GM23248 (cell line): ENCODE measurements around the gene KRTAP5-9. TPM values are rescaled to one million over a fixed set of nuclear protein-coding genes. Genes with fewer than 3 reads are reported as not detected.

ENCODE experiments used
- DNase-seq: peaks from one replicate; pipeline ENCODE4 v3.0.0-alpha.2; 2015
- H2AFZ ChIP-seq: fragments of 200-600 bp; sonication (generic); 2 replicates; pipeline ENCODE4 v1.6.1; 2016; ENCODE audit warnings: antibody characterized with exemption
- H3F3A ChIP-seq: fragments of 200-600 bp; sonication (generic); 2 replicates; pipeline ENCODE4 v1.6.1; 2016; ENCODE audit warnings: mild to moderate bottlenecking, antibody characterized with exemption, mixed run types; ENCODE audit not compliant: insufficient read depth
- H3K27ac ChIP-seq: fragments of 200-600 bp; sonication (generic); 2 replicates; pipeline ENCODE4 v1.5.1; 2016; ENCODE audit warnings: mild to moderate bottlenecking
- H3K27me3 ChIP-seq: fragments of 200-600 bp; sonication (generic); replicated peaks from 2 replicates; pipeline ENCODE4 v1.6.1; 2016; ENCODE audit warnings: mild to moderate bottlenecking; ENCODE audit not compliant: insufficient read depth
- H3K36me3 ChIP-seq: fragments of 200-600 bp; sonication (generic); 2 replicates; pipeline ENCODE4 v1.6.1; 2016; ENCODE audit warnings: low read depth, mild to moderate bottlenecking
- H3K4me1 ChIP-seq: fragments of 200-600 bp; sonication (generic); 2 replicates; pipeline ENCODE4 v1.6.1; 2016; ENCODE audit warnings: mild to moderate bottlenecking; ENCODE audit not compliant: insufficient read depth
- H3K4me2 ChIP-seq: fragments of 200-600 bp; sonication (generic); one replicate; pipeline ENCODE4 v1.6.1; 2016; ENCODE audit warnings: mild to moderate bottlenecking; ENCODE audit not compliant: unreplicated experiment
- H3K4me3 ChIP-seq: fragments of 200-600 bp; sonication (generic); 2 replicates; pipeline ENCODE4 v1.5.1; 2016; ENCODE audit warnings: mild to moderate bottlenecking
- H3K79me2 ChIP-seq: fragments of 200-600 bp; sonication (generic); 2 replicates; pipeline ENCODE4 v1.6.1; 2016; ENCODE audit warnings: mild to moderate bottlenecking; ENCODE audit not compliant: insufficient read depth
- H3K9ac ChIP-seq: fragments of 200-600 bp; sonication (generic); 2 replicates; pipeline ENCODE4 v1.6.1; 2016; ENCODE audit warnings: mild to moderate bottlenecking
- H3K9me2 ChIP-seq: fragments of 200-600 bp; sonication (generic); 2 replicates; pipeline ENCODE4 v1.6.1; 2016; ENCODE audit warnings: mixed run types, mild to moderate bottlenecking, moderate library complexity; ENCODE audit not compliant: insufficient read depth
- H3K9me3 ChIP-seq: fragments of 200-600 bp; sonication (generic); one replicate; pipeline ENCODE4 v1.6.1; 2017; ENCODE audit warnings: low read depth
- H4K20me1 ChIP-seq: fragments of 200-600 bp; sonication (generic); 2 replicates; pipeline ENCODE4 v1.6.0; 2016; ENCODE audit not compliant: insufficient read depth
- EZH2 ChIP-seq: fragments of 200-600 bp; sonication (generic); IDR thresholded peaks from 2 replicates; pipeline ENCODE4 v1.6.1; 2018; ENCODE audit warnings: antibody characterized with exemption, mild to moderate bottlenecking; ENCODE audit not compliant: insufficient read depth, poor library complexity, severe bottlenecking
- EZH2phosphoT487 ChIP-seq: fragments of 200-600 bp; sonication (generic); IDR thresholded peaks from 2 replicates; pipeline ENCODE4 v1.6.1; 2018; ENCODE audit warnings: antibody characterized with exemption, moderate library complexity, mild to moderate bottlenecking, low read depth; ENCODE audit not compliant: insufficient read depth
- WGBS, 2 experiments: methylation state at CpG; one replicate each; pipeline ENCODE4 v1.1.6; 2015 to 2017; ENCODE audit warnings: low lambda C conversion rate in 2 of 2, low coverage in 1 of 2; ENCODE audit errors: missing lambda C conversion rate in 2 of 2; 5-methylcytosine and 5-hydroxymethylcytosine counted together
- in situ Hi-C: fragments of 300-500 bp; cut with MboI; formaldehyde crosslinking; loops from 2 replicates; pipeline ENCODE4 v1.15.0; 2020
- polyA plus RNA-seq: library from polyadenylated mRNA; unstranded; fragments of >200 nt; fragmentation: Nextera tagmentation; extraction: Ambion mirVana; gene quantifications from 2 replicates; pipeline ENCODE4 v1.2.1, GENCODE V29; 2016
- total RNA-seq: library from RNA; depleted of rRNA; stranded (reverse); fragments of >200 nt; shearing (Covaris generic); gene quantifications from 2 replicates; pipeline ENCODE4 v1.2.3, GENCODE V29; 2014; rRNA removed

Gene KRTAP5-9, protein sequence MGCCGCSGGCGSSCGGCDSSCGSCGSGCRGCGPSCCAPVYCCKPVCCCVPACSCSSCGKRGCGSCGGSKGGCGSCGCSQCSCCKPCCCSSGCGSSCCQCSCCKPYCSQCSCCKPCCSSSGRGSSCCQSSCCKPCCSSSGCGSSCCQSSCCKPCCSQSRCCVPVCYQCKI
- not detected in 2 replicates for total RNA-seq
- polyA plus RNA-seq = not detected in 2 replicates

DNA sequence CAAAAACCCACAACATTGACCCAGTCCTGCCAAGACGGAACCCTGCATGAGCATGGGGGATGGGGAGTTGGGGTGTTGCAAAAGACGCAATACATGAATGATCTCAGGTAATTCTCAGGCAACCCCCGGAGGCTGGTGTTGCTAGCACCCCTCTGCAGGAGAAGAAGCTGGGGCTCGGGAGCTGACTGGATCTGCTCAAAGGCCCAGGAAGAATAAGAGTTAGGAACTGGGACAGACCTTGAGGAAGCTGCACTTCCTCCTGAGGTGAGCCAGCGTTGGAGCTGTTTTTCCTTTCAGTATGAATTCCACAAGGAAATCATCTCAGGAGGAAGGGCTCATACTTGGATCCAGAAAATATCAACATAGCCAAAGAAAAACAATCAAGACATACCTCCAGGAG is at the start of gene KRTAP5-9:
Gene KRTAP5-9, plus strand, starts transcription at position 301 of the 400 bp plus-strand sequence. CDS start 238 bp downstream, outside the sequence.
- Histone ChIP-seq H3K27ac (no peak within 1 kb of the TSS), H3K9me2 (no peaks in the 10 kb centered on the region), H3K4me2 (no peak within 1 kb of the TSS), H3K36me3 (no peaks in the 10 kb centered on the region), H3K4me1 (no peaks in the 10 kb centered on the region), H3K27me3 (peaks cover 5% of the 10 kb centered on the region; the same call in 1 of the 2 replicates), H3F3A (no peaks in the 10 kb centered on the region), H3K9me3 (no peaks in the 10 kb centered on the region), H3K9ac (no peak within 1 kb of the TSS), H2AFZ (no peak within 1 kb of the TSS), H4K20me1 (no peaks in the 10 kb centered on the region), H3K4me3 (no peak within 1 kb of the TSS), H3K79me2 (no peaks in the 10 kb centered on the region)
- no peak for DNase-seq
- TF ChIP-seq EZH2 (no peak), EZH2phosphoT487 (no peak)
- WGBS, 2 experiments = 47 to 57% methylated on average over 5 of the region's 5 CpGs
- in situ Hi-C loops = no loop called here

DNA sequence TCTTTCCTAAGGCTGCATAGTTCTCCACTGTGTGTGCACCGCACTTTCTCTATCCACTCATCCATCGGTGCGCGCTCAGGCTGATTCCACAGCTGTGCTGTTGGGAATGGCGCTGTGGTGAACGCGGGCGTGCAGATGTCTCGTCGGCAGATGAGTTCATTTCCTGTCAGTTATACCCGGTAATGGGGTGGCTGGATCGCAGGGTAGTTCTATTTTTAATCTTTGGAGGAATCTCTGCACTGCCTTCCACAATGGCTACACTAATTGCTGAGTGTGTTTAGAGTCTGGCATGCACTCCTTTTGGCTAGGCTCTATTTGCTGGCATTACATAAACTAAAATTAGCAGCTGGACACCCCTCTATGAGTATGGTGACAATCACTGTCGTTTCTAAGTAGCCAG is 49.1 kb upstream of the KRTAP5-9 start:
- H3K4me3 ChIP-seq = no peak overlapping the region
- DNase-seq = no peak
- no peak for TF ChIP-seq EZH2phosphoT487
- no peak for TF ChIP-seq EZH2
- 91 to 93% methylated on average over 13 of the region's 13 CpGs for WGBS, 2 experiments
- H2AFZ ChIP-seq = no peak overlapping the region
- H3K9me2 ChIP-seq = no peaks in the 10 kb centered on the region
- H3K27ac ChIP-seq = no peak overlapping the region
- H3K36me3 ChIP-seq = peaks cover 18% of the 10 kb centered on the region
- no peaks in the 10 kb centered on the region for H3K9me3 ChIP-seq
- no peaks in the 10 kb centered on the region for H4K20me1 ChIP-seq
- no peaks in the 10 kb centered on the region for H3K27me3 ChIP-seq
- no peaks in the 10 kb centered on the region for H3K79me2 ChIP-seq
- no peak overlapping the region for H3K4me2 ChIP-seq
- H3K9ac ChIP-seq = no peak overlapping the region
- in situ Hi-C loops = no loop called here
- H3K4me1 ChIP-seq = no peaks in the 10 kb centered on the region
- no peaks in the 10 kb centered on the region for H3F3A ChIP-seq

DNA sequence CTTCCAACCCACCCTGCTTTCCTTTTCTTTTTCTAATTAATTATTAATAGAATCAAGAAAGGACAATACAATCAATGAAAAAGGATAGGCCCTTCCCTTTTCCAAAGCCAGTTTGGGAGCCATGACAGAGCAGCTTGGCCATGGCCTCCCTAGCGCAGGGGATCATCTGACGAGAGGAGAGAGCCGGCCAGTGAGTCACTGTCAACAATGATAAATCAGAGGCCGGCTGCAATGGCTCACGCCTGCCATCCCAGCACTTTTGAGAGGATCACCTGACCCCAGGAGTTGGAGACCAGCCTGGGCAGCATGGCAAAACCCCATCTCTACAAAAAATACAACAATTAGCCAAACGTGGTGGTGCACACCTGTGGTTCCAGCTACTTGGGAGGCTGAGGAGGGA is 48.7 kb upstream of the KRTAP5-9 start:
- no peak overlapping the region for H3K4me3 ChIP-seq
- H2AFZ ChIP-seq = no peak overlapping the region
- H3K36me3 ChIP-seq = peaks cover 18% of the 10 kb centered on the region
- no peaks in the 10 kb centered on the region for H3K79me2 ChIP-seq
- DNase-seq = no peak
- no peaks in the 10 kb centered on the region for H4K20me1 ChIP-seq
- in situ Hi-C loops = no loop called here
- H3K9me2 ChIP-seq = no peaks in the 10 kb centered on the region
- no peaks in the 10 kb centered on the region for H3F3A ChIP-seq
- H3K27ac ChIP-seq = no peak overlapping the region
- WGBS, 2 experiments = 82 to 84% methylated on average over 6 of the region's 6 CpGs
- TF ChIP-seq EZH2phosphoT487 (no peak), EZH2 (no peak)
- no peak overlapping the region for H3K9ac ChIP-seq
- H3K4me2 ChIP-seq = no peak overlapping the region
- H3K27me3 ChIP-seq = no peaks in the 10 kb centered on the region
- no peaks in the 10 kb centered on the region for H3K9me3 ChIP-seq
- no peaks in the 10 kb centered on the region for H3K4me1 ChIP-seq

DNA sequence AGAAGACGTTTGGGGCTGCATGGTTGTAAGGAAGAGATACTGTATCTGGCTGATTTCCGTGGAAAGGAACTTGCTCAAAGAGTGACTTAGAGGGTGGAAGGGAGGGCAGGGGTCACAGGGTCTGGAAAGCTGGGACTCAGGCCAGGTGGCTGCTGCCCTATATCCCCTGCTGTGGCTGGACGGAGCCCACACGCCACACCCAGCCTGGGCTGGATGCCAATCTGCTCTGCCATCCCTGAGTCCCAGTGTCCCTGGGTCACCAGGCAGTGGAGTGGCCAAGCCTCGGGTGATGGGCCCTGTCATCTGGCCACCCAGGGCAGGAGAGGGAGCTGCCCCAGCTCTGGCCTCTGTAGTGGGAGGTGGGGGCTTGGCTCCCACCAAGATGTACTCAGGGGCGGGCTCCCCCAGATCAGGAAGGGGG is 47.6 kb upstream of the KRTAP5-9 start:
- Histone ChIP-seq H3K9me2 (no peaks in the 10 kb centered on the region), H3F3A (no peaks in the 10 kb centered on the region), H4K20me1 (no peaks in the 10 kb centered on the region), H3K79me2 (no peaks in the 10 kb centered on the region), H3K4me1 (no peaks in the 10 kb centered on the region), H3K27ac (no peak overlapping the region), H3K4me2 (no peak overlapping the region), H3K9me3 (no peaks in the 10 kb centered on the region), H3K36me3 (peaks cover 18% of the 10 kb centered on the region), H2AFZ (no peak overlapping the region), H3K27me3 (no peaks in the 10 kb centered on the region), H3K9ac (no peak overlapping the region), H3K4me3 (no peak overlapping the region)
- no peak for DNase-seq
- TF ChIP-seq EZH2phosphoT487 = no peak
- WGBS, 2 experiments = 67 to 74% methylated on average over 6 of the region's 6 CpGs
- in situ Hi-C loops = no loop called here
